HG03439 (cell line): ENCODE results near the gene TFF2.

Experiments used
- ATAC-seq: cut with Tn5 transposase; IDR thresholded peaks from one replicate; pipeline ENCODE4 v1.9.1; 2021; ENCODE audit warnings: mild to moderate bottlenecking, moderate library complexity; ENCODE audit not compliant: unreplicated experiment

The TFF2 gene

GRCh38 chr21:42384156-42384945, 33.6 kb upstream of the TFF2 start:
- no peak for ATAC-seq

- no peak for ATAC-seq
Observed at GRCh38 chr21:42383331-42383730, 32.5 kb upstream of the TFF2 start.

- ATAC-seq = no peak
Observed at GRCh38 chr21:42382915-42383314, 32.1 kb upstream of the TFF2 start.

- no peak for ATAC-seq
Observed at GRCh38 chr21:42381347-42381984, 30.7 kb upstream of the TFF2 start.

- ATAC-seq = no peak
Observed at GRCh38 chr21:42379426-42380215, 28.8 kb upstream of the TFF2 start.

- ATAC-seq = no peak
Observed at GRCh38 chr21:42378418-42378817, 27.6 kb upstream of the TFF2 start.

GRCh38 chr21:42377951-42378340, 27.2 kb upstream of the TFF2 start:
- ATAC-seq = no peak

GRCh38 chr21:42377211-42377950, 26.6 kb upstream of the TFF2 start:
- ATAC-seq = no peak

- no peak for ATAC-seq
Observed at GRCh38 chr21:42376338-42376982, 25.7 kb upstream of the TFF2 start.

- ATAC-seq = no peak
Observed at GRCh38 chr21:42375966-42376337, 25.2 kb upstream of the TFF2 start.

GRCh38 chr21:42375506-42375905, 24.7 kb upstream of the TFF2 start:
- no peak for ATAC-seq

- no peak for ATAC-seq
Observed at GRCh38 chr21:42374864-42375499, 24.2 kb upstream of the TFF2 start.

- no peak for ATAC-seq
Observed at GRCh38 chr21:42374457-42374856, 23.7 kb upstream of the TFF2 start.

GRCh38 chr21:42373908-42374455, 23.2 kb upstream of the TFF2 start:
- no peak for ATAC-seq

GRCh38 chr21:42373196-42373907, 22.6 kb upstream of the TFF2 start:
- ATAC-seq = no peak

GRCh38 chr21:42370894-42371654, 20.3 kb upstream of the TFF2 start:
- no peak for ATAC-seq

GRCh38 chr21:42369821-42370220, 19.0 kb upstream of the TFF2 start:
- no peak for ATAC-seq

- ATAC-seq = no peak
Observed at GRCh38 chr21:42367367-42368165, 16.8 kb upstream of the TFF2 start.
